Measurements from ENCODE around the gene LILRA6. TPM values are rescaled to one million over a fixed set of nuclear protein-coding genes. Genes with fewer than 3 reads are reported as not detected.
"Not testable (repeated sequence)": the region's sequence is repeated elsewhere in the genome, so short reads cannot be mapped to it uniquely, and the experiment has no call there.

Gene LILRA6
- total RNA-seq, 1 donor from 2014 or later, result not detected

- Mint-ChIP-seq H3K27me3 (peaks cover 18% of the 10 kb centered on the region), H3K36me3 (no peaks in the 10 kb centered on the region), H3K27ac (no peak overlapping the region), H3K4me1 (ENCODE audit: unreplicated experiment) (no peaks in the 10 kb centered on the region), H3K9me3 (no peaks in the 10 kb centered on the region), H3K4me3 (no peak overlapping the region)
- TF ChIP-seq CTCF (conservative IDR thresholded peaks at IDR 0.05), result no peak
- no peak for DNase-seq (ENCODE audit: extremely low spot score, unreplicated experiment)
These were observed 9.7 kb upstream of the LILRA6 start for GRCh38 chr19:54252243-54252642.

- TF ChIP-seq CTCF (conservative IDR thresholded peaks at IDR 0.05), result no peak
- no peak overlapping the region for H3K27ac Mint-ChIP-seq
- no peak overlapping the region for H3K4me3 Mint-ChIP-seq
- H3K36me3 Mint-ChIP-seq, result no peaks in the 10 kb centered on the region
- H3K27me3 Mint-ChIP-seq, result peaks cover 15% of the 10 kb centered on the region
- H3K9me3 Mint-ChIP-seq, result no peaks in the 10 kb centered on the region
- DNase-seq (ENCODE audit: extremely low spot score, unreplicated experiment), result no peak
- H3K4me1 Mint-ChIP-seq (ENCODE audit: unreplicated experiment), result no peaks in the 10 kb centered on the region
These were observed 5.5 kb upstream of the LILRA6 start for GRCh38 chr19:54248016-54248601.

GRCh38 chr19:54247106-54247930 is 4.7 kb upstream of the LILRA6 start:
- Mint-ChIP-seq H3K27me3 (peaks cover 15% of the 10 kb centered on the region), H3K9me3 (no peaks in the 10 kb centered on the region), H3K27ac (no peak overlapping the region), H3K4me1 (ENCODE audit: unreplicated experiment) (no peaks in the 10 kb centered on the region), H3K36me3 (no peaks in the 10 kb centered on the region), H3K4me3 (no peak overlapping the region)
- TF ChIP-seq CTCF (conservative IDR thresholded peaks at IDR 0.05), result no peak
- no peak for DNase-seq (ENCODE audit: extremely low spot score, unreplicated experiment)

- Mint-ChIP-seq H3K4me3 (no peak overlapping the region), H3K9me3 (no peaks in the 10 kb centered on the region), H3K36me3 (no peaks in the 10 kb centered on the region), H3K27ac (no peak overlapping the region), H3K4me1 (ENCODE audit: unreplicated experiment) (no peaks in the 10 kb centered on the region), H3K27me3 (peaks cover 15% of the 10 kb centered on the region)
- no peak for TF ChIP-seq CTCF (conservative IDR thresholded peaks at IDR 0.05)
- no peak for DNase-seq (ENCODE audit: extremely low spot score, unreplicated experiment)
These were observed 3.3 kb upstream of the LILRA6 start for GRCh38 chr19:54245936-54246335.

- not testable (repeated sequence) for H3K4me3 Mint-ChIP-seq; H3K27ac Mint-ChIP-seq; H3K36me3 Mint-ChIP-seq; DNase-seq (ENCODE audit: extremely low spot score, unreplicated experiment); H3K9me3 Mint-ChIP-seq; H3K4me1 Mint-ChIP-seq (ENCODE audit: unreplicated experiment)
- peaks cover 11% of the 10 kb centered on the region for H3K27me3 Mint-ChIP-seq
These were observed 1.2 kb upstream of the LILRA6 start for GRCh38 chr19:54243809-54244208.

- peaks cover 13% of the 10 kb centered on the region for H3K27me3 Mint-ChIP-seq
- H3K9me3 Mint-ChIP-seq; DNase-seq (ENCODE audit: extremely low spot score, unreplicated experiment); H3K4me3 Mint-ChIP-seq; H3K4me1 Mint-ChIP-seq (ENCODE audit: unreplicated experiment); H3K36me3 Mint-ChIP-seq; H3K27ac Mint-ChIP-seq: not testable (repeated sequence)
These were observed 356 bp downstream of the LILRA6 start for GRCh38 chr19:54242234-54242633.

GRCh38 chr19:54240372-54241336 is 1.9 kb downstream of the LILRA6 start:
- H3K4me1 Mint-ChIP-seq (ENCODE audit: unreplicated experiment); H3K36me3 Mint-ChIP-seq; H3K4me3 Mint-ChIP-seq; H3K27ac Mint-ChIP-seq; DNase-seq (ENCODE audit: extremely low spot score, unreplicated experiment); H3K9me3 Mint-ChIP-seq: not testable (repeated sequence)
- peaks cover 17% of the 10 kb centered on the region for H3K27me3 Mint-ChIP-seq

- H3K27me3 Mint-ChIP-seq, result peaks cover 20% of the 10 kb centered on the region
- not testable (repeated sequence) for H3K36me3 Mint-ChIP-seq; DNase-seq (ENCODE audit: extremely low spot score, unreplicated experiment); H3K27ac Mint-ChIP-seq; H3K4me1 Mint-ChIP-seq (ENCODE audit: unreplicated experiment); H3K9me3 Mint-ChIP-seq; H3K4me3 Mint-ChIP-seq
These were observed 2.9 kb downstream of the LILRA6 start for GRCh38 chr19:54239491-54240371.
